Liver (tissue), 9 donors: ENCODE results near the gene GSK3B. TPM values are rescaled to one million over a fixed set of nuclear protein-coding genes. Genes with fewer than 3 reads are reported as not detected.
"Not testable (repeated sequence)": the region's sequence is repeated elsewhere in the genome, so short reads cannot be mapped to it uniquely, and the experiment has no call there.

Experiments
- DNase-seq: peaks from one replicate; pipeline ENCODE4 v3.0.0-alpha.2; 2017; ENCODE audit warnings: low spot score
- H3K27ac ChIP-seq, 2 donors: one replicate each; pipeline ENCODE4 v1.7.0; 2013; ENCODE audit warnings: inconsistent platforms in 2 of 2, low read length in 2 of 2, control low read depth in 1 of 2, low read depth in 1 of 2, mild to moderate bottlenecking in 1 of 2
- H3K27me3 ChIP-seq, 4 donors: one replicate each; pipeline versions ENCODE4 v1.6.1 to v1.7.0; 2013; ENCODE audit warnings: low read length in 3 of 4, inconsistent platforms in 1 of 4, mild to moderate bottlenecking in 1 of 4, moderate library complexity in 1 of 4; ENCODE audit not compliant: control insufficient read depth in 4 of 4, insufficient read depth in 4 of 4
- H3K36me3 ChIP-seq, 4 donors: one replicate each; pipeline versions ENCODE4 v1.6.1 to v1.7.0; 2013; ENCODE audit warnings: low read length in 3 of 4, mild to moderate bottlenecking in 3 of 4, low read depth in 1 of 4, moderate library complexity in 1 of 4; ENCODE audit not compliant: control insufficient read depth in 4 of 4, insufficient read depth in 3 of 4
- H3K4me1 ChIP-seq, 4 donors: one replicate each; pipeline versions ENCODE4 v1.6.1 to v1.7.0; 2013; ENCODE audit warnings: low read length in 3 of 4, mild to moderate bottlenecking in 3 of 4, moderate library complexity in 1 of 4; ENCODE audit not compliant: control insufficient read depth in 4 of 4, insufficient read depth in 4 of 4
- H3K4me3 ChIP-seq, 3 donors: one replicate each; pipeline versions ENCODE4 v1.6.1 to v1.7.0; 2013; ENCODE audit warnings: low read length in 3 of 3, control low read depth in 1 of 3, low read depth in 1 of 3, mild to moderate bottlenecking in 1 of 3
- H3K9ac ChIP-seq, 2 donors: one replicate each; pipeline ENCODE4 v1.7.0; 2013; ENCODE audit warnings: low read length in 2 of 2, mild to moderate bottlenecking in 2 of 2, moderate library complexity in 2 of 2, control low read depth in 1 of 2, low read depth in 1 of 2
- H3K9me3 ChIP-seq, 4 donors: one replicate each; pipeline versions ENCODE4 v1.6.1 to v1.7.0; 2013; ENCODE audit warnings: low read length in 3 of 4; ENCODE audit not compliant: control insufficient read depth in 4 of 4
- CTCF ChIP-seq: fragments of 150-350 bp; IDR thresholded peaks from 2 replicates; pipeline ENCODE4 v1.5.1; 2017; ENCODE audit warnings: improper control_type of control experiment, low read depth, low read length; ENCODE audit not compliant: missing input control
- FOXA2 ChIP-seq: IDR thresholded peaks from 2 replicates; pipeline ENCODE4 v1.6.1; 2016; ENCODE audit warnings: antibody characterized with exemption
- HNF4G ChIP-seq: IDR thresholded peaks from 2 replicates; pipeline ENCODE4 v1.6.1; 2016; ENCODE audit warnings: antibody characterized with exemption
- JUND ChIP-seq, 2 donors: IDR thresholded peaks; 2 replicates each; pipeline ENCODE4 v1.6.1; 2016; ENCODE audit warnings: antibody characterized with exemption in 2 of 2
- NR2F2 ChIP-seq: IDR thresholded peaks from 2 replicates; pipeline ENCODE4 v1.6.1; 2016; ENCODE audit warnings: antibody characterized with exemption
- REST ChIP-seq: IDR thresholded peaks from 2 replicates; pipeline ENCODE4 v1.6.1; 2016; ENCODE audit warnings: antibody characterized with exemption, mild to moderate bottlenecking
- RXRA ChIP-seq, 2 donors: IDR thresholded peaks; 2 replicates each; pipeline ENCODE4 v1.6.1; 2017 to 2018; ENCODE audit warnings: antibody characterized with exemption in 2 of 2, mild to moderate bottlenecking in 1 of 2
- SP1 ChIP-seq: IDR thresholded peaks from 2 replicates; pipeline ENCODE4 v1.6.1; 2018; ENCODE audit warnings: antibody characterized with exemption, mild to moderate bottlenecking
- TAF1 ChIP-seq: conservative IDR thresholded peaks from 2 replicates; pipeline ENCODE4 v1.6.1; 2016; ENCODE audit warnings: antibody characterized with exemption, mild to moderate bottlenecking
- YY1 ChIP-seq: IDR thresholded peaks from 2 replicates; pipeline ENCODE4 v1.6.1; 2016; ENCODE audit warnings: antibody characterized with exemption, mild to moderate bottlenecking
- ZBTB33 ChIP-seq: IDR thresholded peaks from 2 replicates; pipeline ENCODE4 v1.6.1; 2016; ENCODE audit warnings: antibody characterized with exemption
- WGBS: extraction: QIAGEN DNeasy Blood & Tissue Kit; methylation state at CpG from one replicate; pipeline ENCODE4 v1.1.7; 2013; 5-methylcytosine and 5-hydroxymethylcytosine counted together
- polyA plus RNA-seq, 2 donors: library from polyadenylated mRNA; stranded (reverse) in 1 of 2; unstranded in 1 of 2; fragments of 200-250 nt in 1 of 2; fragments of >200 nt in 1 of 2; fragmentation: Nextera tagmentation in 1 of 2; extraction: Ambion mirVana in 1 of 2; gene quantifications; one replicate each; pipeline versions ENCODE4 v1.2.1 to v1.2.3, GENCODE V29; 2013 to 2015
- total RNA-seq, 2 donors: library from RNA; depleted of rRNA; stranded (reverse); fragments of >200 nt; gene quantifications; one replicate each; pipeline ENCODE4 v1.2.3, GENCODE V29; 2014
- donor health status: healthy.
- donor health status: healthy.
- donor health status: healthy.
- donor health status: healthy.
- donor health status: healthy.

The GSK3B gene
- total and polyA plus RNA-seq, 4 donors: 10.5 to 20.8 (median 18.5) TPM

GRCh38 chr3:119989981-119990655, 104.1 kb downstream of the GSK3B start:
- no peak for DNase-seq
- Histone ChIP-seq H3K9me3 (no peaks in the 10 kb centered on the region), H3K4me3 (no peak overlapping the region), H3K4me1 (peaks cover 0 to 9% (median 4%) of the 10 kb centered on the region in 4 donors), H3K27ac (no peak overlapping the region), H3K36me3 (no peaks in the 10 kb centered on the region), H3K27me3 (no peaks in the 10 kb centered on the region), H3K9ac (no peak overlapping the region)
- WGBS: 96% methylated on average over 8 of the region's 8 CpGs
- TF ChIP-seq CTCF (no peak), TAF1 (no peak), SP1 (no peak), HNF4G (no peak), REST (no peak), NR2F2 (no peak), ZBTB33 (no peak), YY1 (no peak), JUND (IDR thresholded peaks at IDR 0.05) (no peak), FOXA2 (no peak), RXRA (IDR thresholded peaks at IDR 0.05) (no peak)

- H3K9ac ChIP-seq, H3K27me3 ChIP-seq, H3K27ac ChIP-seq, H3K4me3 ChIP-seq, H3K9me3 ChIP-seq, DNase-seq, H3K4me1 ChIP-seq, H3K36me3 ChIP-seq: not testable (repeated sequence)
- 97% methylated on average over 4 of the region's 4 CpGs for WGBS
Measured at GRCh38 chr3:119986812-119987211, 107.4 kb downstream of the GSK3B start.
